Measurements from ENCODE around the gene MEPE. TPM values are rescaled to one million over a fixed set of nuclear protein-coding genes. Genes with fewer than 3 reads are reported as not detected.

MEPE gene
- total RNA-seq, 1 donor from 2014 or later = not detected

- H3K27me3 ChIP-seq = no peaks in the 10 kb centered on the region
- Mint-ChIP-seq H3K27me3 (ENCODE audit: insufficient read depth, low read depth) (no peaks in the 10 kb centered on the region), H3K9me3 (peaks cover 3% of the 10 kb centered on the region), H3K4me3 (no peak overlapping the region), H3K36me3 (no peaks in the 10 kb centered on the region), H3K27ac (no peak overlapping the region), H3K4me1 (no peaks in the 10 kb centered on the region)
- no peak overlapping the region for H3K9ac ChIP-seq
- H3F3A ChIP-seq (ENCODE audit: low read depth) = no peaks in the 10 kb centered on the region
- H3K27ac ChIP-seq = no peak overlapping the region
- no peak overlapping the region for H3K4me2 ChIP-seq
- DNase-seq (ENCODE audit: low spot score) = no peak
- H3K36me3 ChIP-seq = no peaks in the 10 kb centered on the region
- no peak overlapping the region for H2AFZ ChIP-seq (replicated peaks)
- H3K79me2 ChIP-seq (ENCODE audit: low read depth) = no peaks in the 10 kb centered on the region
- H4K20me1 ChIP-seq (ENCODE audit: low read depth) = no peaks in the 10 kb centered on the region
- no peak overlapping the region for H3K4me3 ChIP-seq
- TF ChIP-seq EZH2 (IDR thresholded peaks at IDR 0.05) (no peak), EZH2phosphoT487 (IDR thresholded peaks at IDR 0.05) (no peak), CTCF (IDR thresholded peaks at IDR 0.05) (no peak)
- no peaks in the 10 kb centered on the region for H3K4me1 ChIP-seq
- H3K9me3 ChIP-seq (ENCODE audit: low read depth) = no peaks in the 10 kb centered on the region
Observed at GRCh38 chr4:87807402-87807801, 25.4 kb upstream of the MEPE start.

DNA sequence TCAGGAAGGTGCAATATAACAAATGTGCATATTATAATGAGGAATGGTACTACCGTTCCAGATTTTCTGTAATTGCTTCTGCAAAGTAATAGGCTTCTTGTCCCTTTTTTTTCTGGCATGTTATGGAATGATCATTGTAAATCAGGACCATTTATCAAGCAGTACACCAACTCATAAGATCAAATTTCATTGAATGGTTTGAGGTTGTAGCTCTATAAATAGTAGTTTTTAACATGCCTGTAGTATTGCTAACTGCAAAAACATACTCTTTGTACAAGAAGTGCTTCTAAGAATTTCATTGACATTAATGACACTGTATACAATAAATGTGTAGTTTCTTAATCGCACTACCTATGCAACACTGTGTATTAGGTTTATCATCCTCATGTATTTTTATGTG lies 20.8 kb upstream of the MEPE start:
- H4K20me1 ChIP-seq (ENCODE audit: low read depth) = no peaks in the 10 kb centered on the region
- H3K27me3 ChIP-seq = no peaks in the 10 kb centered on the region
- no peaks in the 10 kb centered on the region for H3K4me1 ChIP-seq
- Mint-ChIP-seq H3K27me3 (ENCODE audit: insufficient read depth, low read depth) (no peaks in the 10 kb centered on the region), H3K9me3 (peaks cover 15% of the 10 kb centered on the region), H3K4me3 (no peak overlapping the region), H3K27ac (no peak overlapping the region), H3K4me1 (no peaks in the 10 kb centered on the region), H3K36me3 (no peaks in the 10 kb centered on the region)
- H3K27ac ChIP-seq = no peak overlapping the region
- H2AFZ ChIP-seq (replicated peaks) = no peak overlapping the region
- H3K36me3 ChIP-seq = no peaks in the 10 kb centered on the region
- H3K9ac ChIP-seq = no peak overlapping the region
- H3K9me3 ChIP-seq (ENCODE audit: low read depth) = no peaks in the 10 kb centered on the region
- no peaks in the 10 kb centered on the region for H3F3A ChIP-seq (ENCODE audit: low read depth)
- H3K4me3 ChIP-seq = no peak overlapping the region
- H3K4me2 ChIP-seq = no peak overlapping the region
- DNase-seq (ENCODE audit: low spot score) = no peak
- H3K79me2 ChIP-seq (ENCODE audit: low read depth) = no peaks in the 10 kb centered on the region
- TF ChIP-seq EZH2 (IDR thresholded peaks at IDR 0.05) = no peak

GRCh38 chr4:87819281-87819919 lies 13.4 kb upstream of the MEPE start:
- Histone ChIP-seq H3K9ac (no peak overlapping the region), H3K4me1 (peaks cover 9% of the 10 kb centered on the region), H3K9me3 (ENCODE audit: low read depth) (no peaks in the 10 kb centered on the region), H3K79me2 (ENCODE audit: low read depth) (no peaks in the 10 kb centered on the region), H2AFZ (replicated peaks) (peak overlapping the region; percentile 98), H3K27me3 (no peaks in the 10 kb centered on the region), H4K20me1 (ENCODE audit: low read depth) (no peaks in the 10 kb centered on the region), H3K4me2 (no peak overlapping the region), H3K4me3 (no peak overlapping the region), H3K36me3 (no peaks in the 10 kb centered on the region), H3F3A (ENCODE audit: low read depth) (no peaks in the 10 kb centered on the region), H3K27ac (no peak overlapping the region)
- TF ChIP-seq EZH2phosphoT487 (IDR thresholded peaks at IDR 0.05) (no peak), EZH2 (IDR thresholded peaks at IDR 0.05) (no peak), CTCF (IDR thresholded peaks at IDR 0.05) (no peak)
- peak overlapping the region; percentile 97 for H3K27ac Mint-ChIP-seq
- peaks cover 16% of the 10 kb centered on the region for H3K4me1 Mint-ChIP-seq
- H3K9me3 Mint-ChIP-seq = peaks cover 21% of the 10 kb centered on the region
- H3K36me3 Mint-ChIP-seq = no peaks in the 10 kb centered on the region
- DNase-seq (ENCODE audit: low spot score) = peak; percentile 18
- no peaks in the 10 kb centered on the region for H3K27me3 Mint-ChIP-seq (ENCODE audit: insufficient read depth, low read depth)
- H3K4me3 Mint-ChIP-seq = no peak overlapping the region

DNA sequence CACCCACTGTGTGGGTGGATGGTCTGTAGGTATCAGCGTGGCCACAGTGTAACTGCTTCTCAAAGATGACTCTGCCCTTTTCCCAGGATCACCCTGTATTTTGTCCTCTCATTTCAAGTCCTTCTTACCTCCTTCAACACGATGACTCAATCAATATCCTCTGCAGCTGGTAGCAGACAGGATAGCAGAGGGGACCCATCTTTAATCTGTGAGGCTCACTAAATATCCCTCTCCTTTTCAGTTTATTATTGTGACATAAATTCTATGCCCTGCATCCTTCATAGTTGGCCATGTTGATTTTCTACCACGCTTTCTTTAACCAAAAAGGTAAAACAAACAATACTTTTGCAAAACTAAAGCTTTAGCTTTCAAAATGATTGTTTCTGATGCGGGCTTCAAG lies 9.6 kb upstream of the MEPE start:
- no peak overlapping the region for H3K27ac Mint-ChIP-seq
- no peaks in the 10 kb centered on the region for H3K27me3 Mint-ChIP-seq (ENCODE audit: insufficient read depth, low read depth)
- H2AFZ ChIP-seq (replicated peaks) = no peak overlapping the region

More for the DNA sequence above, 9.6 kb upstream of the MEPE start:
- Histone ChIP-seq H3K9ac (no peak overlapping the region), H3F3A (ENCODE audit: low read depth) (no peaks in the 10 kb centered on the region), H3K4me2 (no peak overlapping the region), H3K4me1 (peaks cover 9% of the 10 kb centered on the region), H3K27ac (no peak overlapping the region), H3K36me3 (no peaks in the 10 kb centered on the region), H4K20me1 (ENCODE audit: low read depth) (no peaks in the 10 kb centered on the region), H3K27me3 (no peaks in the 10 kb centered on the region), H3K4me3 (no peak overlapping the region), H3K9me3 (ENCODE audit: low read depth) (no peaks in the 10 kb centered on the region), H3K79me2 (ENCODE audit: low read depth) (no peaks in the 10 kb centered on the region)
- peaks cover 16% of the 10 kb centered on the region for H3K4me1 Mint-ChIP-seq
- no peak for DNase-seq (ENCODE audit: low spot score)
- TF ChIP-seq EZH2phosphoT487 (IDR thresholded peaks at IDR 0.05) (no peak), CTCF (IDR thresholded peaks at IDR 0.05) (no peak), EZH2 (IDR thresholded peaks at IDR 0.05) (no peak)
- no peak overlapping the region for H3K4me3 Mint-ChIP-seq
- H3K9me3 Mint-ChIP-seq = peaks cover 6% of the 10 kb centered on the region
- no peaks in the 10 kb centered on the region for H3K36me3 Mint-ChIP-seq
